Left renal pelvis (tissue), 4 donors: Measurements from ENCODE around the gene GALNT18. TPM values are rescaled to one million over a fixed set of nuclear protein-coding genes. Genes with fewer than 3 reads are reported as not detected.

ENCODE experiments used
- DNase-seq, 4 donors: peaks; one replicate each; pipeline ENCODE4 v3.0.0-alpha.2; 2013; ENCODE audit warnings: low read depth in 4 of 4, low spot score in 3 of 4
- polyA plus RNA-seq, 4 donors: library from polyadenylated mRNA; unstranded; fragments of 120-200 nt; gene quantifications; one replicate each; pipeline ENCODE4 v1.2.1, GENCODE V29; 2013; ENCODE audit not compliant: insufficient read length in 4 of 4

The GALNT18 gene
- polyA plus RNA-seq, 4 donors, result 7.5 to 29.7 (median 23.8) TPM

GRCh38 chr11:11230802-11231562 lies 390.8 kb downstream of the GALNT18 start:
- no peak for DNase-seq

- no peak for DNase-seq
These were observed 391.7 kb downstream of the GALNT18 start for GRCh38 chr11:11230087-11230486.

- no peak for DNase-seq
These were observed 392.2 kb downstream of the GALNT18 start for GRCh38 chr11:11229647-11230046.

- no peak for DNase-seq
These were observed 394.3 kb downstream of the GALNT18 start for GRCh38 chr11:11227296-11228085.

Other genes with a start within 250 kb of the GALNT18 start
- 10 to 100 TPM; 67.0 to 94.9 (median 93.0) TPM for gene USP47, start 220.0 kb upstream of the GALNT18 start, polyA plus RNA-seq